ENCODE measurements around the gene DDX42. TPM values are rescaled to one million over a fixed set of nuclear protein-coding genes. Genes with fewer than 3 reads are reported as not detected.

Gene DDX42
- total and polyA plus RNA-seq, 2 experiments from 2014 or later = 57.8 to 101 TPM

GRCh38 chr17:63809970-63810369, 36.0 kb downstream of the DDX42 start:
- no peaks in the 10 kb centered on the region for H3K4me1 Mint-ChIP-seq
- no peaks in the 10 kb centered on the region for H3K4me1 ChIP-seq (ENCODE audit: insufficient read depth)
- peaks cover 90% of the 10 kb centered on the region for H3K36me3 ChIP-seq (ENCODE audit: insufficient read depth)
- no peaks in the 10 kb centered on the region for H3K9me2 ChIP-seq (ENCODE audit: insufficient read depth)
- H3K4me3 Mint-ChIP-seq = no peak overlapping the region
- H3K27ac ChIP-seq (ENCODE audit: low read depth) = no peak overlapping the region
- H3K79me2 ChIP-seq (replicated peaks; ENCODE audit: insufficient read depth) = peaks cover 3% of the 10 kb centered on the region; the same call in 1 of the 2 replicates
- H3K27me3 Mint-ChIP-seq (ENCODE audit: insufficient read depth, low read depth, poor library complexity) = no peaks in the 10 kb centered on the region
- H4K20me1 ChIP-seq (replicated peaks; ENCODE audit: insufficient read depth) = peaks cover 36% of the 10 kb centered on the region
- DNase-seq (ENCODE audit: low spot score) = no peak
- no peaks in the 10 kb centered on the region for H3K9me3 Mint-ChIP-seq
- TF ChIP-seq POLR2AphosphoS5 (IDR thresholded peaks at IDR 0.05; ENCODE audit: low read depth) (no peak), EZH2phosphoT487 (IDR thresholded peaks at IDR 0.05; ENCODE audit: unreplicated experiment) (no peak), ZNF331 (CRISPR knock-in tag; IDR thresholded peaks at IDR 0.05; ENCODE audit: low read depth) (no peak), ZNF114 (CRISPR knock-in tag; IDR thresholded peaks at IDR 0.05) (no peak), STAT1 (IDR thresholded peaks at IDR 0.05; ENCODE audit: unreplicated experiment) (no peak), NANOG (IDR thresholded peaks at IDR 0.05; ENCODE audit: borderline replicate concordance) (no peak), CREB1 (CRISPR knock-in tag; IDR thresholded peaks at IDR 0.05; ENCODE audit: low read depth) (no peak), JUNB (IDR thresholded peaks at IDR 0.05; ENCODE audit: unreplicated experiment) (no peak), EZH2 (IDR thresholded peaks at IDR 0.05; ENCODE audit: low read depth, unreplicated experiment) (no peak)
- TF ChIP-seq, protein P1, sequence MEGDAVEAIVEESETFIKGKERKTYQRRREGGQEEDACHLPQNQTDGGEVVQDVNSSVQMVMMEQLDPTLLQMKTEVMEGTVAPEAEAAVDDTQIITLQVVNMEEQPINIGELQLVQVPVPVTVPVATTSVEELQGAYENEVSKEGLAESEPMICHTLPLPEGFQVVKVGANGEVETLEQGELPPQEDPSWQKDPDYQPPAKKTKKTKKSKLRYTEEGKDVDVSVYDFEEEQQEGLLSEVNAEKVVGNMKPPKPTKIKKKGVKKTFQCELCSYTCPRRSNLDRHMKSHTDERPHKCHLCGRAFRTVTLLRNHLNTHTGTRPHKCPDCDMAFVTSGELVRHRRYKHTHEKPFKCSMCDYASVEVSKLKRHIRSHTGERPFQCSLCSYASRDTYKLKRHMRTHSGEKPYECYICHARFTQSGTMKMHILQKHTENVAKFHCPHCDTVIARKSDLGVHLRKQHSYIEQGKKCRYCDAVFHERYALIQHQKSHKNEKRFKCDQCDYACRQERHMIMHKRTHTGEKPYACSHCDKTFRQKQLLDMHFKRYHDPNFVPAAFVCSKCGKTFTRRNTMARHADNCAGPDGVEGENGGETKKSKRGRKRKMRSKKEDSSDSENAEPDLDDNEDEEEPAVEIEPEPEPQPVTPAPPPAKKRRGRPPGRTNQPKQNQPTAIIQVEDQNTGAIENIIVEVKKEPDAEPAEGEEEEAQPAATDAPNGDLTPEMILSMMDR (conservative IDR thresholded peaks at IDR 0.05; ENCODE audit: low read depth in 2 of 2) = no peak
- TF ChIP-seq, protein P2, sequence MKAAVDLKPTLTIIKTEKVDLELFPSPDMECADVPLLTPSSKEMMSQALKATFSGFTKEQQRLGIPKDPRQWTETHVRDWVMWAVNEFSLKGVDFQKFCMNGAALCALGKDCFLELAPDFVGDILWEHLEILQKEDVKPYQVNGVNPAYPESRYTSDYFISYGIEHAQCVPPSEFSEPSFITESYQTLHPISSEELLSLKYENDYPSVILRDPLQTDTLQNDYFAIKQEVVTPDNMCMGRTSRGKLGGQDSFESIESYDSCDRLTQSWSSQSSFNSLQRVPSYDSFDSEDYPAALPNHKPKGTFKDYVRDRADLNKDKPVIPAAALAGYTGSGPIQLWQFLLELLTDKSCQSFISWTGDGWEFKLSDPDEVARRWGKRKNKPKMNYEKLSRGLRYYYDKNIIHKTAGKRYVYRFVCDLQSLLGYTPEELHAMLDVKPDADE (IDR thresholded peaks at IDR 0.05) = no peak
- TF ChIP-seq, protein P3, sequence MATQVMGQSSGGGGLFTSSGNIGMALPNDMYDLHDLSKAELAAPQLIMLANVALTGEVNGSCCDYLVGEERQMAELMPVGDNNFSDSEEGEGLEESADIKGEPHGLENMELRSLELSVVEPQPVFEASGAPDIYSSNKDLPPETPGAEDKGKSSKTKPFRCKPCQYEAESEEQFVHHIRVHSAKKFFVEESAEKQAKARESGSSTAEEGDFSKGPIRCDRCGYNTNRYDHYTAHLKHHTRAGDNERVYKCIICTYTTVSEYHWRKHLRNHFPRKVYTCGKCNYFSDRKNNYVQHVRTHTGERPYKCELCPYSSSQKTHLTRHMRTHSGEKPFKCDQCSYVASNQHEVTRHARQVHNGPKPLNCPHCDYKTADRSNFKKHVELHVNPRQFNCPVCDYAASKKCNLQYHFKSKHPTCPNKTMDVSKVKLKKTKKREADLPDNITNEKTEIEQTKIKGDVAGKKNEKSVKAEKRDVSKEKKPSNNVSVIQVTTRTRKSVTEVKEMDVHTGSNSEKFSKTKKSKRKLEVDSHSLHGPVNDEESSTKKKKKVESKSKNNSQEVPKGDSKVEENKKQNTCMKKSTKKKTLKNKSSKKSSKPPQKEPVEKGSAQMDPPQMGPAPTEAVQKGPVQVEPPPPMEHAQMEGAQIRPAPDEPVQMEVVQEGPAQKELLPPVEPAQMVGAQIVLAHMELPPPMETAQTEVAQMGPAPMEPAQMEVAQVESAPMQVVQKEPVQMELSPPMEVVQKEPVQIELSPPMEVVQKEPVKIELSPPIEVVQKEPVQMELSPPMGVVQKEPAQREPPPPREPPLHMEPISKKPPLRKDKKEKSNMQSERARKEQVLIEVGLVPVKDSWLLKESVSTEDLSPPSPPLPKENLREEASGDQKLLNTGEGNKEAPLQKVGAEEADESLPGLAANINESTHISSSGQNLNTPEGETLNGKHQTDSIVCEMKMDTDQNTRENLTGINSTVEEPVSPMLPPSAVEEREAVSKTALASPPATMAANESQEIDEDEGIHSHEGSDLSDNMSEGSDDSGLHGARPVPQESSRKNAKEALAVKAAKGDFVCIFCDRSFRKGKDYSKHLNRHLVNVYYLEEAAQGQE (IDR thresholded peaks at IDR 0.05; ENCODE audit: unreplicated experiment) = no peak
- TF ChIP-seq, protein P4, sequence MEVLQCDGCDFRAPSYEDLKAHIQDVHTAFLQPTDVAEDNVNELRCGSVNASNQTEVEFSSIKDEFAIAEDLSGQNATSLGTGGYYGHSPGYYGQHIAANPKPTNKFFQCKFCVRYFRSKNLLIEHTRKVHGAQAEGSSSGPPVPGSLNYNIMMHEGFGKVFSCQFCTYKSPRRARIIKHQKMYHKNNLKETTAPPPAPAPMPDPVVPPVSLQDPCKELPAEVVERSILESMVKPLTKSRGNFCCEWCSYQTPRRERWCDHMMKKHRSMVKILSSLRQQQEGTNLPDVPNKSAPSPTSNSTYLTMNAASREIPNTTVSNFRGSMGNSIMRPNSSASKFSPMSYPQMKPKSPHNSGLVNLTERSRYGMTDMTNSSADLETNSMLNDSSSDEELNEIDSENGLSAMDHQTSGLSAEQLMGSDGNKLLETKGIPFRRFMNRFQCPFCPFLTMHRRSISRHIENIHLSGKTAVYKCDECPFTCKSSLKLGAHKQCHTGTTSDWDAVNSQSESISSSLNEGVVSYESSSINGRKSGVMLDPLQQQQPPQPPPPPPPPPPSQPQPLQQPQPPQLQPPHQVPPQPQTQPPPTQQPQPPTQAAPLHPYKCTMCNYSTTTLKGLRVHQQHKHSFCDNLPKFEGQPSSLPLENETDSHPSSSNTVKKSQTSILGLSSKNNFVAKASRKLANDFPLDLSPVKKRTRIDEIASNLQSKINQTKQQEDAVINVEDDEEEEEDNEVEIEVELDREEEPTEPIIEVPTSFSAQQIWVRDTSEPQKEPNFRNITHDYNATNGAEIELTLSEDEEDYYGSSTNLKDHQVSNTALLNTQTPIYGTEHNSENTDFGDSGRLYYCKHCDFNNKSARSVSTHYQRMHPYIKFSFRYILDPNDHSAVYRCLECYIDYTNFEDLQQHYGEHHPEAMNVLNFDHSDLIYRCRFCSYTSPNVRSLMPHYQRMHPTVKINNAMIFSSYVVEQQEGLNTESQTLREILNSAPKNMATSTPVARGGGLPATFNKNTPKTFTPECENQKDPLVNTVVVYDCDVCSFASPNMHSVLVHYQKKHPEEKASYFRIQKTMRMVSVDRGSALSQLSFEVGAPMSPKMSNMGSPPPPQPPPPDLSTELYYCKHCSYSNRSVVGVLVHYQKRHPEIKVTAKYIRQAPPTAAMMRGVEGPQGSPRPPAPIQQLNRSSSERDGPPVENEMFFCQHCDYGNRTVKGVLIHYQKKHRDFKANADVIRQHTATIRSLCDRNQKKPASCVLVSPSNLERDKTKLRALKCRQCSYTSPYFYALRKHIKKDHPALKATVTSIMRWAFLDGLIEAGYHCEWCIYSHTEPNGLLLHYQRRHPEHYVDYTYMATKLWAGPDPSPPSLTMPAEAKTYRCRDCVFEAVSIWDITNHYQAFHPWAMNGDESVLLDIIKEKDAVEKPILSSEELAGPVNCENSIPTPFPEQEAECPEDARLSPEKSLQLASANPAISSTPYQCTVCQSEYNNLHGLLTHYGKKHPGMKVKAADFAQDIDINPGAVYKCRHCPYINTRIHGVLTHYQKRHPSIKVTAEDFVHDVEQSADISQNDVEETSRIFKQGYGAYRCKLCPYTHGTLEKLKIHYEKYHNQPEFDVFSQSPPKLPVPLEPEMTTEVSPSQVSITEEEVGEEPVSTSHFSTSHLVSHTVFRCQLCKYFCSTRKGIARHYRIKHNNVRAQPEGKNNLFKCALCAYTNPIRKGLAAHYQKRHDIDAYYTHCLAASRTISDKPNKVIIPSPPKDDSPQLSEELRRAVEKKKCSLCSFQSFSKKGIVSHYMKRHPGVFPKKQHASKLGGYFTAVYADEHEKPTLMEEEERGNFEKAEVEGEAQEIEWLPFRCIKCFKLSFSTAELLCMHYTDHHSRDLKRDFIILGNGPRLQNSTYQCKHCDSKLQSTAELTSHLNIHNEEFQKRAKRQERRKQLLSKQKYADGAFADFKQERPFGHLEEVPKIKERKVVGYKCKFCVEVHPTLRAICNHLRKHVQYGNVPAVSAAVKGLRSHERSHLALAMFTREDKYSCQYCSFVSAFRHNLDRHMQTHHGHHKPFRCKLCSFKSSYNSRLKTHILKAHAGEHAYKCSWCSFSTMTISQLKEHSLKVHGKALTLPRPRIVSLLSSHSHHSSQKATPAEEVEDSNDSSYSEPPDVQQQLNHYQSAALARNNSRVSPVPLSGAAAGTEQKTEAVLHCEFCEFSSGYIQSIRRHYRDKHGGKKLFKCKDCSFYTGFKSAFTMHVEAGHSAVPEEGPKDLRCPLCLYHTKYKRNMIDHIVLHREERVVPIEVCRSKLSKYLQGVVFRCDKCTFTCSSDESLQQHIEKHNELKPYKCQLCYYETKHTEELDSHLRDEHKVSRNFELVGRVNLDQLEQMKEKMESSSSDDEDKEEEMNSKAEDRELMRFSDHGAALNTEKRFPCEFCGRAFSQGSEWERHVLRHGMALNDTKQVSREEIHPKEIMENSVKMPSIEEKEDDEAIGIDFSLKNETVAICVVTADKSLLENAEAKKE (CRISPR knock-in tag; IDR thresholded peaks at IDR 0.05) = no peak
- no peak overlapping the region for H2AFZ ChIP-seq
- H3F3A ChIP-seq (replicated peaks; ENCODE audit: low read depth) = peaks cover 9% of the 10 kb centered on the region; the same call in 1 of the 2 replicates
- no peak overlapping the region for H3K4me3 ChIP-seq
- no peak overlapping the region for H3K27ac Mint-ChIP-seq
- ATAC-seq = no peak
- H3K36me3 Mint-ChIP-seq (ENCODE audit: low read depth) = peaks cover 95% of the 10 kb centered on the region
- H3K4me2 ChIP-seq = no peak overlapping the region
- no peaks in the 10 kb centered on the region for H3K27me3 ChIP-seq (ENCODE audit: insufficient read depth)
